C4-2B (cell line): ENCODE data around the gene SOX2.
"Not testable (repeated sequence)": the region's sequence is repeated elsewhere in the genome, so short reads cannot be mapped to it uniquely, and the experiment has no call there.

Source experiments
- H3K27ac ChIP-seq: fragments of 450-650 bp; 2 replicates; pipeline ENCODE4 v1.5.1; 2017
- ZFX ChIP-seq: fragments of 450-650 bp; IDR thresholded peaks from 2 replicates; pipeline ENCODE4 v1.6.1; 2017
- TF ChIP-seq, protein P1 (sequence below): fragments of 450-650 bp; conservative IDR thresholded peaks from 2 replicates; pipeline ENCODE4 v1.5.1; 2017; ENCODE audit warnings: mild to moderate bottlenecking

Gene SOX2

DNA sequence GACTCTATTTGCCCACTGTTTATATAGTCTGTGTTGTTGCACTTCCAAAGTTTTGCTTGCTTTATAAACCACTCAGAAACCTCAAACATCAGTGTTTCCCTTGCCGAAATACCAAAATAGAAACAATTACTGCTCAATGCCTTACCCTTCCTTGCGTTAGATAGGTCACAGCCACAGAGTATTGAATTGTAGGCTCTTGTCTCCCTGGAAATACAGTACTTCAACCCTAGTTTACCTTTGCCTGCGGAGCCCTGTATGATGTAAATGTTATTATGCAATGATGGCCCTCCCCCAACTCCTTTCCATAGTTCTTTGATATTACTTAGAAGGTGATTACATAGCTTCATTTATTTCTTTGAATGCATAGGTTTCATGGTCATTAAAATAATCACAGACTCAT is 44.2 kb downstream of the SOX2 start:
- TF ChIP-seq, protein P1, sequence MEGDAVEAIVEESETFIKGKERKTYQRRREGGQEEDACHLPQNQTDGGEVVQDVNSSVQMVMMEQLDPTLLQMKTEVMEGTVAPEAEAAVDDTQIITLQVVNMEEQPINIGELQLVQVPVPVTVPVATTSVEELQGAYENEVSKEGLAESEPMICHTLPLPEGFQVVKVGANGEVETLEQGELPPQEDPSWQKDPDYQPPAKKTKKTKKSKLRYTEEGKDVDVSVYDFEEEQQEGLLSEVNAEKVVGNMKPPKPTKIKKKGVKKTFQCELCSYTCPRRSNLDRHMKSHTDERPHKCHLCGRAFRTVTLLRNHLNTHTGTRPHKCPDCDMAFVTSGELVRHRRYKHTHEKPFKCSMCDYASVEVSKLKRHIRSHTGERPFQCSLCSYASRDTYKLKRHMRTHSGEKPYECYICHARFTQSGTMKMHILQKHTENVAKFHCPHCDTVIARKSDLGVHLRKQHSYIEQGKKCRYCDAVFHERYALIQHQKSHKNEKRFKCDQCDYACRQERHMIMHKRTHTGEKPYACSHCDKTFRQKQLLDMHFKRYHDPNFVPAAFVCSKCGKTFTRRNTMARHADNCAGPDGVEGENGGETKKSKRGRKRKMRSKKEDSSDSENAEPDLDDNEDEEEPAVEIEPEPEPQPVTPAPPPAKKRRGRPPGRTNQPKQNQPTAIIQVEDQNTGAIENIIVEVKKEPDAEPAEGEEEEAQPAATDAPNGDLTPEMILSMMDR, result no peak
- no peak for TF ChIP-seq ZFX
- H3K27ac ChIP-seq, result no peak overlapping the region

DNA sequence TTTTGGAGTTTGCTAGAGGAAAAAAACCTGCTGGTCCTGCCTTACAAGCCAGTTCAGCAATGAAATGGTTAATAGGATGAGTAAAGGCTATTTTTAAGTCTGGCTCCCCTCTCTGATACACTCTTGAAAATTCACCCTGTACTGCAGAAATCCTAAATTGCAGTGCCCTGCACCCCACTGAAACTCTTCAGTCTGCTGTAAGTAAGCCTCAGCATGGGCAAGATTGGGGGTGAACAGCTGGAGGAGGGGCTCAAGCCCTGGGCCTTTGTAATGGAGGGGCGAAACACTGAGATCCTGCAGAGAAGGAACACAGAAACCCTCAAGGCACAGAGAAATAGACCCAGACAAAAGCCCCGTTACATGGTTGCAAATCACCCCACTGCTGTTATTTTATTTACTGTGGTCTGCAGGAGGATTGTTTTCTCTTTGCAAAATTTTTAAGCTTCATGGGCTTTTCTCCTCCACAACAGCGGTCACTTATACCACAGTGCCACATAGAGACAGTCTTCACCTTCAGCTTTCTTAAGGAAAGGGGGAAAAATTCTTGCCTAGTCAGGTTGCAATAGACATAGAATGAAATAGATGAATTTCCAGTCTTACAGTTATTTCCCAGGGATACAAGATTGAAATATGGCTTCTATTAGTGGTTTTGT is 45.0 kb downstream of the SOX2 start:
- H3K27ac ChIP-seq, result no peak overlapping the region

DNA sequence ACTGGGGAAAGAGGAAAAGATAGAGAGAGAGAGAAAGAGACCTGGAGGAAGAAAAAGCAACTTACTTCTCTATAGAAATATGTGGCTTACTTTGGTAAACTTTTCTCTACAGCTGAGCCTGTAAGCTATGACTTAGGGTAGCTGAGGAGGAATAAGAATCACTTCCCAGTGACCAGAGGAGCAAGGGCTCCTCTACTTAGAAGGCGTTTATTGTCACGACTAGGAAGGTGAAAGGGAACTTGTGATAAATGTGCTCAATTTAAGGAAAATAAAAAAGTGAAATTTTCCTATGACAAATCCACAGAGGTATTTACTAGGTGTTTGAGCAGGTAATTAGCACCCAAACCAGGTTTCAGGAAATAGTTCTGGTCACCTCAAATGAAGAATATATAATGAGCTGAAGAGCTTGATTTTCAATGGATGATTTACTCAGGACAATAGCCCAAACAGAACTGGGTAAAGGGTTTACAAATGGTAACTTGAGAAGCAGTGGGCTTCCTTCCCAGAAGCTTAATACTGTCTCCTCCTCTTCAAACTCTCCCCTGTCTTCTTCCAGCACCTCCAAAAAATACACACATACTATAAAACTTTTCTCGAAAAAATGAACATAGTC is 46.1 kb downstream of the SOX2 start:
- no peak overlapping the region for H3K27ac ChIP-seq
- TF ChIP-seq, protein P1, result no peak
- TF ChIP-seq ZFX, result no peak

More for the DNA sequence above, 45.0 kb downstream of the SOX2 start:
- TF ChIP-seq ZFX, result no peak
- TF ChIP-seq, protein P1, result no peak

DNA sequence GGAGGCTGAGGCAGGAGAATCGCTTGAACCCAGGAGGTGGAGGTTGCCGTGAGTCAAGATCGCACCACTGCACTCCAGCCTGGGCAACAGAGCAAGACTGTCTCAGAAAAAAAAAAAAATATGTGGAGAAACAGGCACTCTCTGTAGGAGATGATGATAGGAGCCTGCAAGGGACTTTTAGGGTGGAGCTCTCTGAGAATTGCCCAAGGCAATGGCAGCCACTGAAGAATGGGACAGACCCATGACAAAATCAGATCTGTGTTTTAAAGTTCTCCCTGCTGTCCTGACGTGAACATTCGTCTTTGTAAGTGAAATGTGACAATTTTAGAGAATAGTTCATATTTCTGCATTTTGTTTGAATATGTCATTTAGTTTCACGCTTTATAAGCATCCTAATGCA is 50.2 kb downstream of the SOX2 start:
- no peak overlapping the region for H3K27ac ChIP-seq
- TF ChIP-seq, protein P1, result no peak
- TF ChIP-seq ZFX, result no peak

DNA sequence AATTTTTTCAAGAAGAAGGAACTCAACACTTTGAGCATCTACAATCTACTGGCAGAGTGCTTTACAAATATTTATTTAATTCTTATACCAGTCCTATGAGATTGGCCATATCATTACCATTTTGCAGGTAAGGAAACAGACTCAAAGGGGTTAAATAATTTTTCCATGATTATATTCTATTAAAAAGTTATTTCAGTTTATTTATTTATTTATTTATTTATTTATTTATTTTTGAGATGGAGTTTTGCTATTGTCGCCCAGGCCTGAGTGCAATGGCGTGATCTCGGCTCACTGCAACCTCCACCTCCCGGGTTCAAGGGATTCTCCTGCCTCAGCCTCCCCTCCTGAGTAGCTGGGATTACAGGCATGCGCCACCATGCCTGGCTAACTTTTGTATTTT is 52.3 kb downstream of the SOX2 start:
- H3K27ac ChIP-seq, result not testable (repeated sequence)
